Esophagus muscularis mucosa (tissue), 4 donors: ENCODE results near the gene BRSK1.

Experiments used
- CTCF ChIP-seq, 3 experiments: fragments of 200-600 bp in 2 of 3; fragments of 450-650 bp in 1 of 3; sonication (generic) in 2 of 3; IDR thresholded peaks; one replicate each; pipeline ENCODE4 v1.5.1; 2017 to 2019; ENCODE audit warnings: antibody characterized with exemption in 3 of 3, mild to moderate bottlenecking in 2 of 3, moderate library complexity in 1 of 3
- EP300 ChIP-seq: sonication (generic); formaldehyde crosslinking; IDR thresholded peaks from one replicate; pipeline ENCODE4 v1.6.1; 2017; ENCODE audit warnings: antibody characterized with exemption
- POLR2A ChIP-seq: fragments of 450-650 bp; IDR thresholded peaks from one replicate; pipeline ENCODE4 v1.6.1; 2017; ENCODE audit warnings: antibody characterized with exemption, moderate library complexity, mild to moderate bottlenecking, low read depth

- TF ChIP-seq CTCF (IDR thresholded peaks at IDR 0.05) (no peak), EP300 (no peak), POLR2A (no peak)
Measured at GRCh38 chr19:55297267-55297666, 13.5 kb downstream of the BRSK1 start.
